Measurements from ENCODE around the gene NYAP2. TPM values are rescaled to one million over a fixed set of nuclear protein-coding genes. Genes with fewer than 3 reads are reported as not detected.

NYAP2 gene
- total and polyA plus RNA-seq, 8 donors: 0.03 to 0.31 (median 0.07) TPM; not detected in 1

GRCh38 chr2:225660262-225661131 lies 261.0 kb downstream of the NYAP2 start:
- 13 to 16% methylated on average over 11 of the region's 11 CpGs for WGBS, 2 donors
- H3K27me3 ChIP-seq: no peaks in the 10 kb centered on the region
- intact Hi-C loops (cut with DNase I): loop anchor here (5.0 to 10.0 kb wide), 4 partner anchors 376 to 1322 kb away; no protein-coding TSS in a partner anchor
- no peak overlapping the region for H3K27ac ChIP-seq
- no peak overlapping the region for H3K4me3 ChIP-seq
- H3K9me3 ChIP-seq: no peaks in the 10 kb centered on the region
- FAIRE-seq (peak; percentile 90), DNase-seq (peak; percentile 40 to 91 (median 76)), ATAC-seq (peak; percentile 71 to 93 (median 89))
- H3K4me1 ChIP-seq: no peaks in the 10 kb centered on the region
- TF ChIP-seq, protein P1, sequence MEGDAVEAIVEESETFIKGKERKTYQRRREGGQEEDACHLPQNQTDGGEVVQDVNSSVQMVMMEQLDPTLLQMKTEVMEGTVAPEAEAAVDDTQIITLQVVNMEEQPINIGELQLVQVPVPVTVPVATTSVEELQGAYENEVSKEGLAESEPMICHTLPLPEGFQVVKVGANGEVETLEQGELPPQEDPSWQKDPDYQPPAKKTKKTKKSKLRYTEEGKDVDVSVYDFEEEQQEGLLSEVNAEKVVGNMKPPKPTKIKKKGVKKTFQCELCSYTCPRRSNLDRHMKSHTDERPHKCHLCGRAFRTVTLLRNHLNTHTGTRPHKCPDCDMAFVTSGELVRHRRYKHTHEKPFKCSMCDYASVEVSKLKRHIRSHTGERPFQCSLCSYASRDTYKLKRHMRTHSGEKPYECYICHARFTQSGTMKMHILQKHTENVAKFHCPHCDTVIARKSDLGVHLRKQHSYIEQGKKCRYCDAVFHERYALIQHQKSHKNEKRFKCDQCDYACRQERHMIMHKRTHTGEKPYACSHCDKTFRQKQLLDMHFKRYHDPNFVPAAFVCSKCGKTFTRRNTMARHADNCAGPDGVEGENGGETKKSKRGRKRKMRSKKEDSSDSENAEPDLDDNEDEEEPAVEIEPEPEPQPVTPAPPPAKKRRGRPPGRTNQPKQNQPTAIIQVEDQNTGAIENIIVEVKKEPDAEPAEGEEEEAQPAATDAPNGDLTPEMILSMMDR (IDR thresholded peaks at IDR 0.05): peak; percentile 63 to 81 (median 76)
- H3K36me3 ChIP-seq: no peaks in the 10 kb centered on the region

- TF ChIP-seq, protein P1 (IDR thresholded peaks at IDR 0.05): no peak
- no peaks in the 10 kb centered on the region for H3K9me3 ChIP-seq
- ATAC-seq (no peak), DNase-seq (no peak), FAIRE-seq (no peak)
- no peaks in the 10 kb centered on the region for H3K27me3 ChIP-seq
- no peaks in the 10 kb centered on the region for H3K4me1 ChIP-seq
- H3K27ac ChIP-seq: no peak overlapping the region
- 54 to 58% methylated on average over 4 of the region's 4 CpGs for WGBS, 2 donors
- intact Hi-C loops (cut with DNase I): loop anchor here (5.0 to 10.0 kb wide), 4 partner anchors 377 to 1320 kb away; no protein-coding TSS in a partner anchor
- H3K4me3 ChIP-seq: no peak overlapping the region
- H3K36me3 ChIP-seq: no peaks in the 10 kb centered on the region
Measured at GRCh38 chr2:225662101-225662500, 262.6 kb downstream of the NYAP2 start.

DNA sequence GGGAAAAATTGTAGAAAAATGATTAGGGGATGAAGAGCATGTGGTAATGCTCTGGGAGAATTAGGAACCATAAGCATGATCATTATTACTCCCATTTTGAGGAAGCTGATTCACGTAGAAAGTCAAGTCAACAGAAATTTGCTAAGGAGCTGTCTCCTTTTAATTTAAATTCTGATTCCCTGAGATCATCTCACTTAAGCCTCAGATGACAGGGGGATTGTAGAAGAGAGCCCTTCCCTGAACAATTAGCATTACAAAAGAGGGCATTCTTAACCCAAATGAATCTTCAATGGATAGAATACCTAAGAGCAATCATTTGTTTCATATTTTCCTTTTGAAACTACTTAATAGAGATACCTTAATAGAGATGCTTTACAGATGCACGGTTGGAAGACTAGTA lies 267.9 kb downstream of the NYAP2 start:
- TF ChIP-seq, protein P1 (IDR thresholded peaks at IDR 0.05): no peak
- Histone ChIP-seq H3K27me3 (no peaks in the 10 kb centered on the region), H3K4me3 (no peak overlapping the region), H3K36me3 (no peaks in the 10 kb centered on the region), H3K9me3 (no peaks in the 10 kb centered on the region), H3K4me1 (no peaks in the 10 kb centered on the region), H3K27ac (no peak overlapping the region)
- WGBS, 2 donors: 70 to 84% methylated on average over 2 of the region's 2 CpGs
- ATAC-seq (no peak), FAIRE-seq (no peak), DNase-seq (no peak)
- intact Hi-C loops (cut with DNase I): loop anchor here in 2 of 3 donors (10.0 kb wide), 2 partner anchors 383 to 1137 kb away; no protein-coding TSS in a partner anchor

DNA sequence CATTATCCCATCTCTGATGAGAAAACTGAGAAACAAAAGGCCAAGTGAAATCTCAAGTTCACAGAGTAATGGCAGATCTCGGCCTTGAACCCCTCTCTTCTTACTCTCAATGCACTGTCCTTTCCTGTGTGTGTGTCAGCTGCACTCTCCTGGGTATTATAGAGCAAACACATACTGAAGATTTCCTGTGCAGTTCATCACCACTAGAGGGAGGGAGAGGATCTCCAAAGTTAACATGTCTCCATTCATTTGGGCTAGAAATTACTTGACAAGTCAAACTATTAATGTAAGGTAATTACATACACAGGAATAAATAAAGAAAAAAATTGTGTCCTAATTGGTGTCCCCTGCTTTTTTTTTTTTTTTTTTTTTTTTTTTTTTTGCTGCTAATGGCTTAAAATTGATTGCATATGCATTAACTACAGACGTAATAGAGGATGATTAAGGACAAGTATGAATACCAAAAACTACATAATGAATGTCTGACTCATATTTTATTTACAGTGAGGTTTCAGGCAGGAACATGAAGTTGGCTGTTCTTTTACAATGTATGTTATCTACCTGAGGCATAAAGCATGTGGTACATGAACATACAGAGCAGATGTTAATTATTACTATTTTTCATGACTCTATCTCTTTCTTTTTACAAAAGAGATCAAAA lies 269.2 kb downstream of the NYAP2 start:
- WGBS, 2 donors: 34 to 36% methylated on average over 2 of the region's 2 CpGs
- Histone ChIP-seq H3K27me3 (no peaks in the 10 kb centered on the region), H3K4me1 (no peaks in the 10 kb centered on the region), H3K9me3 (no peaks in the 10 kb centered on the region), H3K4me3 (no peak overlapping the region), H3K27ac (no peak overlapping the region), H3K36me3 (no peaks in the 10 kb centered on the region)
- TF ChIP-seq, protein P1 (IDR thresholded peaks at IDR 0.05): peak; percentile 20 to 54 (median 50)
- ATAC-seq (peak in 3 of 4 donors; percentile 81 to 84 (median 83)), DNase-seq (no peak), FAIRE-seq (peak; percentile 73)
- intact Hi-C loops (cut with DNase I): loop anchor here in 2 of 3 donors (10.0 kb wide), 2 partner anchors 384 to 1136 kb away; no protein-coding TSS in a partner anchor

Data from pancreas (tissue), 10 donors.